Dermis blood vessel endothelial cell (primary cell): Measurements from ENCODE around the gene TMEM266. TPM values are rescaled to one million over a fixed set of nuclear protein-coding genes. Genes with fewer than 3 reads are reported as not detected.

ENCODE experiments used
- DNase-seq: peaks from one replicate; pipeline ENCODE4 v3.0.0; 2010
- total RNA-seq: library from RNA; depleted of rRNA; stranded (reverse); fragments of >200 nt; gene quantifications from 2 replicates; pipeline ENCODE4 v1.2.3, GENCODE V29; 2014

Gene TMEM266
- total RNA-seq, 1 donor from 2014 or later: not detected

DNA sequence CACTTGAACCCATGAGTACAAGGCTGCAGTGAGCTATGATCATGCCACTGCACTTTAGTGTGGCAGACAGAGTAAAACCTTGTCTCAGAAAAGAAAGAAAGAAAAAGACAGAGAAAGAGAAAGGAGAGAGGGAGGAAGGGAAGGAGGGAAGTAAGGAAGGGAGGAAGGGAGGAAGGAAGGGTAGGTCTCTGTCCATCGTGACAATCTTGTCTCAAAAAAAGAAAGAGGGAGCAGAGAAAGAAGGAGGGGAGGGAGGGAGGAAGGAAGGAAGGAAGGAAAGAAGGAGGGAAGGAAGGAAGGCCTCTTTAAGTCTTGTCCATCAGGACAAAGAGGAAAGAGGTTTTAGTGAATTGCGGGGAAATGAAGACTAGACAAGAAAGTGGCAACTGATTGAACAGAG is 129.3 kb downstream of the TMEM266 start:
- no peak for DNase-seq

DNA sequence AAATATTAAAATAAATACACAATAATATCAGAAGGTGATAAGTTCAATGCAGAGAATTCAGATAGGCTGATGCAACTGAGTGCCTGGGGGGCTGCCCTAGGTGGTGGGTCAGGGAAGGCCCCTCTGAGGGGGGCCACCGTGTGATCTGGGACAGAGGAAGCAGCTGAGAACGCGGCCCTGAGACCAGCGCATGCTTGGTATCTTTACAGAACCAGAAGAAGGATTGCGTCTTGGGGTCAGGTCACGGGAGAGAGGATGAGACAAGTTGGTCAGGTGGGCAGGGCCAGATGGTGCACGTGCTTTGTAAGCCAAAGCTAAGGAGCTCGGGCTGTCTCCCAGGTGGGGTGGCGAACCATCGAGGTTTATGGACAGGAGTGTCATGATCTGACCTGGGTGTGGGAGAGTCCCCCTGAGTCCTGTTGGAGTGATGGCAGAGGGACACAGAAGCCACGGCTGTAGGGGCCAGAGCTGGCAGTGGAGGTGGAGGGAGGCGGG is 130.3 kb downstream of the TMEM266 start:
- no peak for DNase-seq

DNA sequence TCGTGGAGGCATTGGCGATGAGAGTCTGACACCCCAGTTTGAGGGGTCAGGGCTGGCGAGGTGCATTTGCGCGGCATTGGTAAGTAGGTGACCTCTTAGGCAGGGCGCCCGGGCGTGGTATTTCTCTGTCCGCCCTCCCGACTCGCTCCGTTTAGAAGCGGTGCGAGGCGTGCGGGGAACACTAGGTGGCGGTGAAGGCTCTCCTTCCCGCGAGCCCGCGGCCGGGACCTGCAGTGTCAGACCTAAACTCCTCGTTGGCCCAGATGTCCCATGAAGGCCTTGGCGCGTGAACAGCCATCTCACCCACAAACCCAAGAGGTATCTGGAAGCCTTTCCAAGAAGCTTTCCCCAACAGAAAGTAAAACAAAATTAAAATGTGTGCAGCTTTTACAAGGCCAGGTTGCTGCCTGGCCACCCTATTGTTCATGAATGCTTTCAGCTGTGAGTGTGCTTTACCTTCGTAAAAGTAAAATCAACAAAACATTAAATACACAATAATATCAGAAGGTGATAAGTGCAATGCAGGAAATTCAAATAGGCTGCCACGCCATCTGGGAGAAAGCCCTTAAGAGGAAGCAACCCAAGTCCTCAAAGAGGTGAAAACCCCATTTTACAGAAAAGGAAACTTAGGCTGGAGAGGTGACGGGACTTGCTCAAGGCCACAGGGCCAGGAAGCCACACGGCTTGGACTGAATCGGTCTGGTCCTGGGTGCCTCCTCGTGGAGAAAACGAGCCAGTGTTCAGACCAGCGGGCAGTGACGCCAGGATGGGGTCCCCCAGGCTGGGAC is 131.2 kb downstream of the TMEM266 start:
- peak; percentile 82 for DNase-seq

- peak; percentile 23 for DNase-seq
Observed at GRCh38 chr15:76191539-76192244, 131.9 kb downstream of the TMEM266 start.

GRCh38 chr15:76192715-76193114 is 132.9 kb downstream of the TMEM266 start:
- no peak for DNase-seq

GRCh38 chr15:76193934-76194333 is 134.1 kb downstream of the TMEM266 start:
- no peak for DNase-seq

DNA sequence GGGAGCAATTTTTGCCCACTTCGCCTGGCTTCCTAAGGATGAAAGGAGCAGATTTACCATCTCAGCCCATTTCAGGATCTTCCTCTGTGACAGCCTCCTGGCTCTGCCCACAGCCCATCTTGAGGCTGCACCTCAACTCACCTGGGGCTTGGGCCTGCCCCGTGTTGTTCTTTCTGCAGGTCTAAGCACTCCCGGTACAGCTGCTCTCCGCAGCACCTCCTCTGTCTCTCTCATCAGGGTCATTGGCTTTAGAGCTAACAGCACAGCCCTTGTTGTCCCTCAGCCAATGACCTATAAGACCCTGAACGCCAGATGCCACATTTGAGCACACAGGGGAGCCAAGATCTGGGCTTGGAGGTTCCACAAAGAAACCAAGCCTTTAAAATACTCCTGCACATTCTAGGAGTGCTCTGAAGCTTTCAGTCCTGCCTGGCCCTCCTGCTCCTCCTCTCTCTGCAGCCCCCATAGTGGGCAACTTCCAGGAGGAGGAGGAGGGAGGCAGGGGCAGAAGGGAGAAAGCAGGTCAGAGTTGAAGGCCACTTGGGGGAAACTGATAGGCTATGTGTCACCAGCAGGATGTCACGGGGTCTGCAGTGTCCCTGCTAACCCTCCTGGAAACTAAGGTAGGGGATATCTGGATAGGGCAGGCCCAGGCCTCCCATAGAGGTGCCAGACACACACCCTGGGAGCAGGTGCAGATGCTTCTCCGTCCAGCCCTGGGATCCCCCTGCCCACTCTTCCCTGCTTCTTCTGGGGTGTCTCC is 135.9 kb downstream of the TMEM266 start:
- DNase-seq: no peak

GRCh38 chr15:76196269-76197231 is 136.8 kb downstream of the TMEM266 start:
- DNase-seq: peak; percentile 79

- no peak for DNase-seq
Observed at GRCh38 chr15:76197703-76198455, 138.1 kb downstream of the TMEM266 start.

DNA sequence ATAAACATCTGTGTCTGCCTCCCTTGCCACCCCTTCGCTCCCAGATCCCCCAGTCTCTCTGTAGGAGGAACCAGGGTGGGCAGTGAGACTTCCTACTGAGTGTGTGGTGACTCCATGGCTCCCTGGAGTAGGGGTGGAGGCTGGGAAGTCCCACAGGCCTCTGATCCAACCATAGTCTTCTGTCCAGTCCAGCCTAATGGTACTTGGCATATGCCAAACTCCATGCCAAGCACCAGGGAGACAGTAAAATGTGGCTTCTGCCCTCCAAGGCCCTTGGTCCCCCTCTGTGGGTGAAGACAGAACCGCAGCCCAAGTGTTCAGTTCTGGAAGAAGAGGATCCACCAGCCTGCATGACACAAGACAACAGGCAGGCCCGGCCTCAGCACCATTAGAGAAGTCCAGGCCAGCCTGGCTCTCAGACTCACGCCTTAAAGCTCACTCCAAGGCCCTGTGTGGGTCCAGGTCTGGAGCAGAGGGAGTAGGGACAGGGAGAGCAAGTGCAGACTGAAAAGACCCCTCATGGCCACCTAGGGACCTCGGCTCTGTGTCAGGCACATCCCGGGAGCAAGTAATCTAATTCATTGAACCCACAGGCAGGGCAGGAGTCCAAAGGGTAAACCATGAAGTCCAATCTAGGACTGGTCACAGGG is 138.8 kb downstream of the TMEM266 start:
- no peak for DNase-seq

GRCh38 chr15:76199106-76200082 is 139.6 kb downstream of the TMEM266 start:
- peak; percentile 72 for DNase-seq

DNA sequence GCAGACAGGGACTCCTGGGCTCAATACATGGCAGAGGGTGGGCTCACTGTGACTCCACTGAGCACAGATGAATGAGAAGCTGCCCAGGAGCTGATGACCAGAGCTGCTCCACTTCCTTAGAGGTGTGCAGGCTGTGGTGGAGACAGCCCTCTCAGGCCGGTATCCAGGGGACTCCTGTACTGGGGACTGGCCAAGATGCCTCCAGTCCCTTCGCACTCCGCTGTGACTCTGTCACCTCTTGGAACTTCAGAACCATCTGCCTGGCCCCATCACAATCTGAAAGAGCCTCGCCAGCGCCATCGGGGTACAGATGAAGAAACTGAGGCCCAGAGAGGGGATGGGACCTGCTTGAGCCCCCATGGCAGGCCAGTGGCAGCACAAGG is 140.3 kb downstream of the TMEM266 start:
- DNase-seq: no peak

DNA sequence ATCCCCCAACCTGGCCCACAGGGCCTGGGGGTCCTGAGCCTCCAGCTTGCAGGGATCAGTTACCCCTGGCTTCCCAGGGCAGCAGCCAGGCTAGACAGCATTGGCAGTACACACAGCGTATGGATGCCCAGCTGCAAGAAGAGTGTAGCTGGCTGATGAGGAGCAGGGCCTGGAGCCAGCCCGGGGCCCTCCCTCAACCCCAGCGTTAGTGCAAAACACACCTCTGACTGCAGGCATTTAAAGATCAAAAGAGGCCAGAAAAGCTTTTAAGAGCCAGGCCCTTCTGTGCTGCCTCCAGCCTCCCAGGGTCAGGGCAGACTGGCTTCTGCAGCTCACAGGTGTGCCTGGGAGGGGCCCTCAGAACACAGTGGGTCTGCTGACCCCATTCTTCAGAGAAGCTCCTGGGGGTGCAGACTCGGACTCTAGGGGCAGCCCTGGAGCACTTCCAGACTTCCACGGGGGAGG is 140.9 kb downstream of the TMEM266 start:
- no peak for DNase-seq

DNA sequence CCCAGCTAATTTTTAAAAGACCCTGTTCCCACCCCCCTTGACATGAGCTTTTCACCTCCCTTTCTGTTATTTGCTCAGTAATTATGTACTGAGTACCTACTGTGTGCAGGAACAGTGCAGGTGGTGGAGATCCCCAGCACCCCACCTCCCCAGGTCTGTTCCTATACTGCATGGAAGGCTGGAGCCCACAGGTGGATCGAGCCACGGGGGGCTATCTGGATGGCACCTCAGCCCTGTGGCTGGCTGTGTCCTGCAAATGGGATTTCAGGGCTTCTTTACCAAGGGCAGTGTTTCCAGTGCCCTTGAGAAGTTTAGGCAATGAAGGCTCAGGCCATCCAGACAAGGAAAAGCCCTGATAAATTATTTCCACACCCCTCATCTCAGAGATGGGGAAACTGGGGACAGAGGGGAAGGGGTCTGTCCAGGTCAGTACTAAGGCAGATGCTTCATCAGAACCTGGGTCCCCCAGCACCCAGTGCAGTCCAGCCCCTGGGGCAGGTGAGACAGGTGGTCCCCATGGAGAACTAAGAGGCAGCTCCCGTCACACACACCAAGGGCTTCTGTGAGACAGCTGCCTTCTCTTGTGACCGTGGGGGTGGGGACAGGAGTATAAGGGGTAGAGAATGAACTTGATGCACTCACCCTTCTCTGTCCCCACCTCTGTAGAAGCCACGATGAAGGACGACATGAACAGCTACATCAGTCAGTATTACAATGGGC is 141.9 kb downstream of the TMEM266 start:
- DNase-seq: no peak

- DNase-seq: no peak
Observed at GRCh38 chr15:76203346-76204108, 143.7 kb downstream of the TMEM266 start.

DNA sequence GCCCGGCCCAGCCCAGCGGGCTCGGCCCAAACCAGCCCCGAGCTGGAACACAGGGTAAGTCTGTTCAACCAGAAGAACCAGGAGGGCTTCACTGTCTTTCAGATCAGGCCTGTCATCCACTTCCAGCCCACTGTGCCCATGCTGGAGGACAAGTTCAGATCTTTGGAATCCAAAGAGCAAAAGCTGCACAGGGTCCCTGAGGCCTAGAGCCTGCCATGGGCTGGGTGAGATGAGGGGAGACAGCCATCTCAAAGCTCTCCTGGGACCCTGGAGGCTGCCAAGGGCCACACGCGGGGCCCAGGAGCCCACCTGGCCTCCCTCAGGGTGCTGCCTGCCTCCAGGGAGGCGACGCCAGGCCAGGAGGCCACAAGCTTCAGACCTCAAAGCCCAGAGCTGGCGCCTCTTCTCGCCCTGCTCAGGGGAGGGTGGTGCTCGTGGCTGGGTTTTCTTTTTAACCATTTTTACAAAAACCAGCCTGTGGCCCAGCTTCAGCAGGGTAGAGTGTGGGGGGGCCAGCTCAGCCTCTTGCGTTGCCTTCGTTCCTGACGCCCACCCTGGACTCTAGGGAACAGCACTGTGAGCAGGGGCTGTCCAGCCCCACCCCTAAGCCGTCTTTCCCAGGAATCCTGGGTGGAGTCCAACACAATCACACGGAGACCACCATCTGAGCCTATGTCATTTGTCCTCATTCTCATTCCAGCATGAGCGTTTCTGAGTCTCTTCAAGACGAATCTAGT is 144.5 kb downstream of the TMEM266 start:
- DNase-seq: no peak

DNA sequence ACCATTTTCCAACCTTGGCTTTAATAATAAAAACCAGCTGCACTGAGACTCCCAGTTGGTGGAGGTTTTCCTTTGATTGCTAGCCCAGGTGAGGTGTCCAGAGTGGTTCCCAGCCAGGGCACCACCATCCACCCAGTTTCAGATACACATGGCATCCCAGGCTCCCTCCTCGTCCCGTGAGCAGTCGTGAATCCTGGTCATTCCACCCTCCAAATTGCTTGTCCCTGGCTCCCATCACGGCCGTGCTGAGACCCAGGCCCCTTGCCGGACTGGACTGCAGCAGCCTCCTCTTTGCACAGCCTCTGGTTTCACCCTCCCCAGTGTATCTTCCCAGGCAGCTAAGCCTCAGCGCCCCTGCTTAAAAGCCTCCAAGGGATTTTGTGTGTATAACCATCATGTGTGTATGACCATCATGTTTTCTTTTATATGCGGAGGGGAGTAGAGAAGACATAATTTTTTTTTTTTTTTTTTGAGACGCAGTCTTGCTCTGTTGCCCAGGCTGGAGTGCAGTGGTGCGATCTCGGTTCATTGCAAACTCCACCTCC is 145.2 kb downstream of the TMEM266 start:
- DNase-seq: no peak
